Measurements from ENCODE around the gene MKNK1.

MKNK1 gene

GRCh38 chr1:46539972-46540371, 64.1 kb downstream of the MKNK1 start:
- no peak for DNase-seq (ENCODE audit: low spot score)

DNA sequence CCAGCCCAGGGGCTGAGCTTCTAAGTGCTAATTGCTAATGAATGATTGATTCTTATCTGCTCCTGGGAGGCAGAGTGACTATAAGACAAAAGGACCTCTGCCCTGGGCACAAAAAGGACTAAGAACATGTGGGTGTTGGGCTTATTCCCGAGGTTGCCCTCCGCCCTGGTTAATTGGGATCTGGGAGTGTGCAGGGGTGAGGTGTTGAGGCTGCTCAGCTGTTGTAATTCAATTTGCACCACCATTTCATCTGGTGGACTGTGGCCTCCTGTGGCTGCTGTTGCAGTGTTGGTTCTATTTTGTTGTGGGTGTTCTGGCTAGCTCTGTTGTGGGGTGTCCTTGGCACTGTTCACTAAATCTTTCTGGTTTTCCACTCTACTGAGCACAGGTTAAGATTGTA, 65.9 kb downstream of the MKNK1 start:
- no peak for DNase-seq (ENCODE audit: low spot score)

- DNase-seq (ENCODE audit: low spot score) = no peak
Observed at GRCh38 chr1:46537651-46538050, 66.4 kb downstream of the MKNK1 start.

DNA sequence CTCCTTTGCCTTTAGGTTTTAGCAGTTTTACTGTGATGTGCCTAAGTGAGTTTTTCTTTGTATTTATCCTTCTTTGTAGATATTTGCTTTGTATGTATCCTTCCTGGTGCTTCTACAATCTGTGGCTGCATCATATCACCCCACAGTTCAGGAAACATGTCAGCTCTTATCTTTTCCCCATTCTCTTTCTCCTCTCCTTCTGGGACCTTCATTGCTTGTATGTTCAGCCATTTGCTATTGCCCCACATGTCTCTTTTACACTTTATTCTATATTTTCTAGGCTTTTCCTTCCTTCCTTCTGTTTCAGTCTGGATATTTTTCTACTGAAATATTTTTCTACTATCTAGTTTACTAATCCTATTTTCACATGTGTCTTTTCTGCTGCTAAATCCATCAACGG, 67.5 kb downstream of the MKNK1 start:
- no peak for DNase-seq (ENCODE audit: low spot score)

GRCh38 chr1:46535063-46535462, 69.0 kb downstream of the MKNK1 start:
- no peak for DNase-seq (ENCODE audit: low spot score)

- DNase-seq (ENCODE audit: low spot score) = no peak
Observed at GRCh38 chr1:46533179-46533864, 70.7 kb downstream of the MKNK1 start.

GRCh38 chr1:46532498-46533178, 71.4 kb downstream of the MKNK1 start:
- peak; percentile 84 for DNase-seq (ENCODE audit: low spot score)

DNA sequence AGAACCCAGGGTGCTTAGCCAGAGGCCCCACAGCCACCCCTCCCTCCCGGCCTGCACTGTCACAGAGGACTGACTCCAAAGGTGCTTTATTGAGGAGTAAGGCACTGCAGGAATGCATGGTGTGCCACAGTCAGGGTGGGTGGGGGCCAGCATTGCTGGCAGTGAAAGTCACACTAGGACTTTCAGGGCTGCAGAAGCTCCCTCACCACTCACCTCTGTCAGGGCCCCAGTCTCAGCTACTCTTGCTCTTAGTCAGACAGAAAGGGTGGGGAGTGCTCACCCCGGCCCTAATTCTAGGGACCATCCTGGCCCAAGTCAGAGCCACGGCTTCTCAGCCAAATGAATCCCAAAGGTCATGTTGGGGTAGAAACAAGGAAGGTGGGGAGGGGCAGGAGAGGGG, 72.0 kb downstream of the MKNK1 start:
- DNase-seq (ENCODE audit: low spot score) = no peak

DNA sequence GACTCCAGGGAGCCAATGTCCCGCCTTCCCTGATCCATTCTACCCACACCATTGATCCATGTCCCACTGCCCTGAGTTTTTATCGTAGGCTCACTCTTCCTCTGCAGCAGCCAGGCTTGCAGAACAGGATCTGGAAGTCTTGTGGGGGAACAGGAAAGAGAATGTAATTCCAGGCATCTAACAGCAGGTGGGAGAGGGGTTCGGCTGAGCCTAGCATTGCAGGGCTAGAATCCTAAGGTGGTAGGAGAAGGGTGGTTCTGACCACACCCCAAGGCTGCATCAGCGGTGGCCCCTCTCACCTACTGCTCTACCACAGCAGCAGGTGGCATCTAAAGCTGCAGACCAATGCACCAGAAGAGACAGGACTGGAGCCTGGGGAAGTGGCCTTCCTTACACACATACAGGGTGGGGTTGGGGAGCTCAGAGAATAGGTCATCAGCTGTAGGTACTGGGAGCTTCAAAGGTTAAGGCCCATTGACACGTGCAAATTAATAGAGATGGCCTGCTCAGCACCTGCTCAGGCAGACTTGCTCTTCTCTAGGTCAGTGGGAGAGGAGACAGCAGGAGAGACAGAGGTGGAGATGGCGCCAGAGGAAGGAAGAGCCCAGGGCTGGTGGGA, 73.2 kb downstream of the MKNK1 start:
- DNase-seq (ENCODE audit: low spot score) = no peak

DNA sequence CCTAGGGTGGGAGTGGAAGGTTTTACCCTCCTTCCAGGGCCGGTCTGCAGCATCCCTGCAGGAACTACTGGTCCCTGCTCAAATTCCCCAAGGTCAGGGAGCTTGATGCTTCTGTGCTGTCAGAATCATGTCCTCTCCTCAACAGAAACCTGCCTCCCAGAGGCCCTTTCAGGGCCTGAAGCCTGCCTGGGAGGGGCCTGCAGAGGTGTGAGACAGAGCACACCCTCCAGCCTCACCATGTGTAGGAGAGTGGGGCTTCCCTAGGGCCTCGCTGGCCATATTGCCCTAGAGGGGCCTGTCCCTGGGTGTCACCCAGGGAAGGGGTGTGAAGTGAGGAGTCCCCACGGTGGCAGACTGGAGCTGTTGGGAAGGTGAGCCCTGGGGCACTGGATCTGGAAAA, 73.8 kb downstream of the MKNK1 start:
- no peak for DNase-seq (ENCODE audit: low spot score)

- DNase-seq (ENCODE audit: low spot score) = no peak
Observed at GRCh38 chr1:46529031-46529630, 74.9 kb downstream of the MKNK1 start.

DNA sequence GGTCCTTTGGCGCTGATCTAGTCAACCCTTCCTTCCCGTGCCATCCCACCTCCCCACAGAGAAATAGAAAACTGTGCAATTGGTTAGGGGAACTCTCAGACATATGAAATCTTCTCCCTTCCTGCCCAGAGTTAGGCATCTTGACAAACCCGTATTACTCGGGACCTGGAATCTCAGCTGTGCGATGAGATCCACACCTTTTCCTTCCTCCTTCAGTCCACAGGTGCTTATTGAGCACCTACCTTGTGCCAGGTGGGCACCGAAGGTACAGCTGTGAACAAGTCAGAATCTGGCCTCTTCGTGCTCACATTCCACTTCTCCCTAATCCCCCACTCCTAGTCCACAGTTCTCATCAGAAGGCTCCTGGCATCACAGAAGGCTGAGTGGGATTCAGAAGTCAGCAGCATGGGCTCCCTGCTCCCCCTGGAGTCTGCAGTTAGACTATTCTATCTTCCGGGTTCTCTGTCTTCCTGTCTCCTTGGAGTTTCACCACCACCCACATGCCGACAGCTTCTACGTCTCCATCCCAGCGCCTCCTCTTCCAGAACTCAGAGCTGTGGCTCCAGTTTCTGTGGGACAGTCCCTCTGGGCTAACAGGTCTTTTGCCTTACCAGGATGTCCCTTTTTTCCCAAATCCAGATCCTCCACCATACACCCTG, 75.6 kb downstream of the MKNK1 start:
- DNase-seq (ENCODE audit: low spot score) = no peak

GRCh38 chr1:46527474-46528296, 76.4 kb downstream of the MKNK1 start:
- peak; percentile 83 for DNase-seq (ENCODE audit: low spot score)

DNA sequence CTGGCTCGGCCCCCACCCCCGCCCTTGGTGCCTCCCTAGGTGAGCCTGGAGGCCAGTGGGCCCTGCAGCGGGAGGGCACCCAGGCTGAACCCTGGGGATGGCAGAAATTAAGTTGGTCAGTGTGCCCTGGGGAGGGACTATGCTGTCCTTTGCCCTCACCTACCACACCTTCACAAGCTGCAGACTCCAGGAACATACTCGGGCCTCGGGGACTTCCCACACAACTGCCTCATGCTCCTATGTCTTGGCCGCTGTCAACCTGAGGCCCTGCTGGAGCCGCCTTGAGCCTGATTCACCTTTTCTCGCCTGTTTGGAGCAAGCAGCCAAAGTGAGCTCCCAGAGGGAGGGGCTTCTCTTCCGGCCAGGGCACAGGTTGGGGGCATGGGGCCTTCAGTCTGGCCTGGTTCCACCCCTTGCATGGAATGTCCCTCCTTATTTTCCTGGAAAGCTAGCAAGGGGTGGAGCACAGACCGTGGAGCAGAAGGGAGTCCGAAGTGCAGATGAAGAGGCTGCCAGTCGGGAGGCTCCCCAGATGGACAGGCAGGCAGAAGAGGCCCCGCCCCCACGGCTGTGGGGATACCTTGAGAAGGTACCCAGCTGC, 77.3 kb downstream of the MKNK1 start:
- DNase-seq (ENCODE audit: low spot score) = no peak

- no peak for DNase-seq (ENCODE audit: low spot score)
Observed at GRCh38 chr1:46526013-46526690, 77.9 kb downstream of the MKNK1 start.

DNA sequence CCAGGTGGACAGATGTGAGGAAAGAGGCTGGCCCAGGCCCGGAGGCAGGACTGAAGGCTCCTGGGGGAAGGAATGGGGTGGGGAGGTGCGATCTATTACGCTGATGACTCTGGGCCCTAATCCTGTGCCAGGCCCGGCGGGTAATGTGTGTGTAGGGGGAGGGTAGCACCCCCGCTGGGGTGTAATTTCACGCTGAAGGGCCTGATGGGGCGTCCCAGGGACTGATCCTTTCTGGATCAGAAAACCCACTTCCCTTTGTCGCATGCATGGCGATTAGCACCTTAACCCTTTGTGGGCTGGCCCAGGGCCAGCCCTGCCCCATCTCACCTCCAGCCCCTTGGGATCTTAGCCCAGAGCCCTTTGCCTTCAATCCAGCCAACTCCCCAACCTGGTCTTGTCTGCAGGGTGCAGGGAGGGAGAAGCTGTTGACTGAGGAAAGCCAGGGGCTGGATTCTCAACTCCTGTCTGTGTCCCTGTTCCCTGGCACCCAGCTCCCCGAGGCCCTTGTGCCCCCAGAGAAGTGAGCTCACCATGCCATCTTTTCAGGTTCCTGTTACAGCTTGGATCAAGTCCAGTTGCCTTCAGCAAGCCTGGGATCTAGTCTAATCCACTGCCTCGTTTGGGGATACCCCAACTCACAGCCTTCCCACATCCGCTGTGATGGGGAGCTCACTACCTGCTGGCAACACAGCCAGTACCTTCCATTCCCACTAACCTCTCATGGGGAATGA, 78.7 kb downstream of the MKNK1 start:
- no peak for DNase-seq (ENCODE audit: low spot score)

- DNase-seq (ENCODE audit: low spot score) = no peak
Observed at GRCh38 chr1:46524843-46525242, 79.2 kb downstream of the MKNK1 start.

GRCh38 chr1:46523496-46524353, 80.3 kb downstream of the MKNK1 start:
- no peak for DNase-seq (ENCODE audit: low spot score)

GRCh38 chr1:46522969-46523320, 81.1 kb downstream of the MKNK1 start:
- DNase-seq (ENCODE audit: low spot score) = no peak

Data from left forelimb (tissue), 1 donor.